Activated CD8-positive, alpha-beta memory T cell treated with anti-CD3 and anti-CD28 coated beads for 36 hours (primary cell): ENCODE measurements around the gene KRTAP6-1. TPM values are rescaled to one million over a fixed set of nuclear protein-coding genes. Genes with fewer than 3 reads are reported as not detected.

ENCODE experiments used
- CTCF ChIA-PET: fragments of 350-600 bp; sonication (Branson Sonifier 250); formaldehyde crosslinking; loops from one replicate; lab custom pipeline; 2021; ENCODE audit warnings: antibody characterized with exemption; lab: Charles Lee
- POLR2A ChIA-PET: fragments of 350-600 bp; sonication (Branson Sonifier 250); formaldehyde crosslinking; loops from one replicate; lab custom pipeline; 2021; ENCODE audit warnings: antibody characterized with exemption; lab: Charles Lee
- total RNA-seq, 2 experiments: library from RNA; stranded (reverse); gene quantifications; one replicate each; pipeline ENCODE4 v1.2.3, GENCODE V29; 2021

KRTAP6-1 gene
- total RNA-seq, 2 experiments from 2014 or later = not detected

DNA sequence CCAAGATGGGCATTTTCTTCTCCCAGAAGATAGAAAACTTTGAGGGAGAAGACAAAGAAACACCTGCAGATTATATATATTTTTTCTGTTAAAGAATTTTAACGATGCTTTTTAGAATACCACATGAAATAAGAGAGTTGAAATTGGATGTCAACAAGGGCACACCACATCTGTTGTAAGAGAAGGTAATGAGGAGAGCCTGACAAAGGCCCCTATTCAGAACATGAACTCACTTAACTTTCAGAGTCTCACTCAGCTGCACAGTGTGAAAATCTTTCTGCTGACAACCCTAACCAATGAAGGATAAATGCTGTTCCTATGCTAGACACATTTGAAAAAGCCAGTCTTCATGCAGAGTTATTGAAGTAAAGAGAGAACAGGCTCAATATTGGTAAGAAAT is 30.9 kb downstream of the KRTAP6-1 start:
- CTCF ChIA-PET = no interaction called here
- POLR2A ChIA-PET = no interaction called here

DNA sequence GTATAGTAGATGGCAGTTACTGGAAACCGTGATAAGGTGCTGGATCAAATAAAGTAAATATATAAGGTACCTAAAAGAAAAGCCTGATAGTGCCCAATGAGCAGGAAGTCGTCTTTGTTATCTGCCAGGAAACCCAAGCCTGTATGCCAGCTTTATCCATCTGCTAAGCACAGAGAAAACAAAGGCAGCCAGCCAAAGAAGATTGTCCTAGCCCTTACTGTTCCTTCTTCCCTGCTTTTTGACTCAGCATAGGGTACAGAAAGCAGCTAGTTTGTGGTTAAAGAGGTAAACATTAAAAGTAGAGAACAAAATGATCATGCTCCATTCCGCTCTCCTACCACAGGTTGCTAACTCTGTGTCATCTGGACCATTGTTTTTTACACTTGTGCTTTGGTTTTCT is 33.6 kb downstream of the KRTAP6-1 start:
- POLR2A ChIA-PET = no interaction called here
- CTCF ChIA-PET = no interaction called here

GRCh38 chr21:30579346-30579745 is 34.4 kb downstream of the KRTAP6-1 start:
- ChIA-PET POLR2A (no interaction called here), CTCF (no interaction called here)

DNA sequence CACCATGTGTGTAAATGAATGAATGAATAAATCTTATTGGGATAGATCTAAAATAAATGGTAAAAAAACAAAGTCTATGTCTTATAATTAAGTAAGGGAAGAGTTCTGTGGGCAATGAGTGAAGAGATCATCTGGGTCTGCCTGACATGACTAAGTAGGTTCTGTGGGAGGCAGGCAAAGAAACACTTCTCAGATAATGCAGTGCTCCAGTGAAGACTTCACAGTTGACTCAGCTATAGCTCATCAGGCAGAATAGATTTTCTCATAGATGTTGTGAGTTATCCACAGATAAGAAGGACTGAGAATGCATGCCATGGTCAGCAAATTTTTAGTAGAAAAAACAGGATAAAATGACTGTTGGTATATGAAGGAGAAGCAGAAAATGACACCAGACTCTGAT is 36.0 kb downstream of the KRTAP6-1 start:
- POLR2A ChIA-PET = no interaction called here
- CTCF ChIA-PET = no interaction called here

- ChIA-PET POLR2A (no interaction called here), CTCF (no interaction called here)
Measured at GRCh38 chr21:30567617-30568016, 46.1 kb downstream of the KRTAP6-1 start.

DNA sequence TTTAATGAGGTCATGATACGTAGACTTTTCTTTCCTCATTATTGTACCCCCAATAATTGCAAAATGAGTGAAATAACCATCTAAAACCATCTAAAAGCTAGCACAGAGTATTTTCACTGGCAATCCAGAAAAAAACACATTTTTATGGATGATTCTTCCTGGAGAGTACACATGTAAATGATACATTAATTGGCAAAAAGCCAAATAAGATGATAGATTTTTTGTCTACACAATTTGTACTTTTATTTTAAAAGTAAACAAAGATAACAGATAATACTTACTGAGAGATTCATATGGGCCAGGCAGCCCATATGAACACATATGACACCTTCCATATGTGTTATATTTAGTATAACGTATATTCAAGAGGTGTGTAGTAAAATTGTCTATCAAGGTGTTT is 50.1 kb downstream of the KRTAP6-1 start:
- ChIA-PET CTCF (no interaction called here), POLR2A (no interaction called here)

Other genes with a start within 250 kb of the KRTAP6-1 start
- gene KRTAP13-2, start 241.7 kb downstream of the KRTAP6-1 start, total RNA-seq = not detected
- gene KRTAP13-1, start 217.9 kb downstream of the KRTAP6-1 start, total RNA-seq = not detected
- gene KRTAP13-3, start 188.0 kb downstream of the KRTAP6-1 start, total RNA-seq = not detected
- not detected for gene KRTAP13-4, start 183.7 kb downstream of the KRTAP6-1 start, total RNA-seq
- gene KRTAP15-1, start 173.7 kb downstream of the KRTAP6-1 start, total RNA-seq = not detected
- gene KRTAP19-1, start 133.6 kb downstream of the KRTAP6-1 start, total RNA-seq = not detected
- not detected for gene KRTAP19-2, start 126.5 kb downstream of the KRTAP6-1 start, total RNA-seq
- not detected for gene KRTAP19-3, start 121.9 kb downstream of the KRTAP6-1 start, total RNA-seq
- gene KRTAP19-4, start 116.8 kb downstream of the KRTAP6-1 start, total RNA-seq = not detected
- not detected for gene KRTAP19-5, start 111.8 kb downstream of the KRTAP6-1 start, total RNA-seq
- gene KRTAP19-6, start 72.1 kb downstream of the KRTAP6-1 start, total RNA-seq = not detected
- not detected for gene KRTAP19-7, start 52.6 kb downstream of the KRTAP6-1 start, total RNA-seq
- gene KRTAP22-2, start 23.5 kb downstream of the KRTAP6-1 start, total RNA-seq = not detected
- not detected for gene KRTAP6-3, start 21.5 kb downstream of the KRTAP6-1 start, total RNA-seq
- gene KRTAP6-2, start 15.0 kb downstream of the KRTAP6-1 start, total RNA-seq = not detected
- gene KRTAP22-1, start 12.8 kb downstream of the KRTAP6-1 start, total RNA-seq = not detected
- not detected for gene KRTAP20-1, start 2.5 kb upstream of the KRTAP6-1 start, total RNA-seq
- gene KRTAP20-4, start 6.7 kb upstream of the KRTAP6-1 start, total RNA-seq = not detected
- not detected for gene KRTAP20-2, start 21.3 kb upstream of the KRTAP6-1 start, total RNA-seq
- gene KRTAP20-3, start 28.9 kb upstream of the KRTAP6-1 start, total RNA-seq = not detected
- not detected for gene KRTAP21-3, start 104.8 kb upstream of the KRTAP6-1 start, total RNA-seq
- gene KRTAP21-2, start 133.3 kb upstream of the KRTAP6-1 start, total RNA-seq = not detected
- not detected for gene KRTAP21-1, start 141.5 kb upstream of the KRTAP6-1 start, total RNA-seq
- not detected for gene KRTAP8-1, start 199.3 kb upstream of the KRTAP6-1 start, total RNA-seq
- gene KRTAP7-1, start 215.8 kb upstream of the KRTAP6-1 start, total RNA-seq = not detected